HepG2 (cell line): ENCODE data around the gene SNX10. TPM values are rescaled to one million over a fixed set of nuclear protein-coding genes. Genes with fewer than 3 reads are reported as not detected.

Source experiments
- ATAC-seq: fragments of 200-7000 bp; cut with Tn5 transposase; 3 replicates; pipeline ENCODE4 v1.9.1; 2020; ENCODE audit warnings: mild to moderate bottlenecking, moderate library complexity
- BruUV-seq: library from RNA; stranded (reverse); fragments of 400-500 nt; replicated peaks from 2 replicates; lab custom pipeline; 2021; lab: Mats Ljungman, UMichigan
- CTCF ChIA-PET: fragments of 300-600 bp; formaldehyde crosslinking; extraction: SDS; loops from one replicate; lab custom pipeline; 2021; ENCODE audit warnings: low total read pairs, inconsistent platforms, low intra/inter-chr PET ratio; lab: Yijun Ruan, JAX
- POLR2A ChIA-PET: fragments of 350-600 bp; sonication (Branson Sonifier 250); formaldehyde crosslinking; loops from one replicate; lab custom pipeline; 2020; ENCODE audit warnings: antibody characterized with exemption, inconsistent platforms; lab: Yijun Ruan, JAX
- DNase-seq: peaks from one replicate; pipeline ENCODE4 v3.0.0-alpha.2; 2015; ENCODE audit warnings: low spot score
- FAIRE-seq: peaks from 3 replicates; lab custom pipeline; 2011; peaks lifted over from hg19 to GRCh38; lab: Jason Lieb, UNC
- H2AFZ ChIP-seq: one replicate; pipeline ENCODE4 v1.6.1; 2011; ENCODE audit warnings: low read length, inconsistent platforms
- H3K27ac ChIP-seq: fragments of 300-600 bp; 3 replicates; pipeline ENCODE4 v1.8.0; 2011; ENCODE audit warnings: mixed run types, mild to moderate bottlenecking, mixed read lengths, low read length, inconsistent platforms; ENCODE audit not compliant: insufficient read depth; ENCODE audit errors: extremely low read length
- H3K27me3 ChIP-seq, 2 experiments: fragments of 200-600 bp in 1 of 2; 2 replicates in 1 of 2; 3 replicates in 1 of 2; pipeline versions ENCODE4 v1.6.0 to v1.8.0; 2011; ENCODE audit warnings: low read length in 2 of 2, mild to moderate bottlenecking in 2 of 2, moderate library complexity in 2 of 2, inconsistent platforms in 1 of 2; ENCODE audit not compliant: insufficient read depth in 2 of 2, control insufficient read depth in 1 of 2
- H3K36me3 ChIP-seq, 2 experiments: fragments of 200-600 bp in 1 of 2; replicated peaks in 1 of 2; 2 replicates in 1 of 2; 3 replicates in 1 of 2; pipeline versions ENCODE4 v1.5.1 to v1.8.0; 2011; ENCODE audit warnings: low read length in 2 of 2, inconsistent platforms in 1 of 2; ENCODE audit not compliant: insufficient read depth in 2 of 2, control insufficient read depth in 1 of 2
- H3K4me1 ChIP-seq: 2 replicates; pipeline ENCODE4 v1.5.1; 2012; ENCODE audit warnings: low read length, inconsistent platforms; ENCODE audit not compliant: insufficient read depth
- H3K4me2 ChIP-seq: 2 replicates; pipeline ENCODE4 v1.6.0; 2011; ENCODE audit warnings: low read depth, low read length, inconsistent platforms
- H3K4me3 ChIP-seq, 3 experiments: fragments of 200-600 bp in 1 of 3; sonication (generic), shearing (Covaris generic) in 1 of 3; replicated peaks in 1 of 3; 2 replicates each; pipeline ENCODE4 v1.5.1; 2011 to 2016; ENCODE audit warnings: low read length in 3 of 3, inconsistent platforms in 2 of 3, low read depth in 2 of 3, mild to moderate bottlenecking in 2 of 3, control low read depth in 1 of 3, mixed read lengths in 1 of 3; ENCODE audit not compliant: insufficient read depth in 1 of 3
- H3K79me2 ChIP-seq: one replicate; pipeline ENCODE4 v1.6.1; 2011; ENCODE audit warnings: low read length, inconsistent platforms; ENCODE audit not compliant: insufficient read depth
- H3K9ac ChIP-seq: 2 replicates; pipeline ENCODE4 v1.6.0; 2011; ENCODE audit warnings: mild to moderate bottlenecking, low read depth, low read length, inconsistent platforms; ENCODE audit not compliant: insufficient read depth
- H3K9me3 ChIP-seq: 2 replicates; pipeline ENCODE4 v1.5.1; 2012; ENCODE audit warnings: mild to moderate bottlenecking, low read length
- H4K20me1 ChIP-seq: 2 replicates; pipeline ENCODE4 v1.6.0; 2011; ENCODE audit warnings: inconsistent platforms, mild to moderate bottlenecking, low read length, moderate library complexity; ENCODE audit not compliant: insufficient read depth
- HNRNPUL1 ChIP-seq: fragments of 200-400 bp; formaldehyde crosslinking; IDR thresholded peaks from 2 replicates; pipeline ENCODE4 v1.6.1; 2017; ENCODE audit warnings: low read depth, mild to moderate bottlenecking, low read length, moderate library complexity
- NFE2L2 ChIP-seq: fragments of 150-350 bp; IDR thresholded peaks from 2 replicates; pipeline ENCODE4 v1.6.1; 2014; ENCODE audit warnings: low read length
- POLR2G ChIP-seq: fragments of 200-400 bp; formaldehyde crosslinking; IDR thresholded peaks from 2 replicates; pipeline ENCODE4 v1.6.1; 2018; ENCODE audit warnings: mild to moderate bottlenecking, low read depth, low read length, moderate library complexity
- TCF7L2 ChIP-seq: IDR thresholded peaks from 2 replicates; pipeline ENCODE4 v1.6.1; 2011; ENCODE audit warnings: mild to moderate bottlenecking, low read depth, low read length, moderate library complexity
- ZHX1 ChIP-seq: sonication (generic); formaldehyde crosslinking; IDR thresholded peaks from 2 replicates; pipeline ENCODE4 v1.8.1; 2022; ENCODE audit warnings: low read depth, mild to moderate bottlenecking, missing genetic modification reagents
- ZKSCAN5 ChIP-seq: sonication (generic); formaldehyde crosslinking; IDR thresholded peaks from 2 replicates; pipeline ENCODE4 v1.5.1; 2020; ENCODE audit warnings: mild to moderate bottlenecking, missing genetic modification reagents
- ZNF296 ChIP-seq: sonication (generic); formaldehyde crosslinking; conservative IDR thresholded peaks from 2 replicates; pipeline ENCODE4 v1.5.0; 2020; ENCODE audit warnings: mild to moderate bottlenecking, missing genetic modification reagents
- ZNF766 ChIP-seq: sonication (generic); formaldehyde crosslinking; IDR thresholded peaks from 2 replicates; pipeline ENCODE4 v1.5.0; 2020; ENCODE audit warnings: missing genetic modification reagents, borderline replicate concordance
- WGBS: methylation state at CpG from one replicate; pipeline ENCODE4 v1.1.6; 2017; ENCODE audit warnings: low lambda C conversion rate; 5-methylcytosine and 5-hydroxymethylcytosine counted together
- in situ Hi-C: cut with HindIII; loops from 2 replicates; pipeline ENCODE4 v1.10.0; 2017; ENCODE audit warnings: low pct_unique_long_range_greater_than_20kb; ENCODE audit not compliant: extremely low pct_ligation_motif_present
- intact Hi-C: fragments of 100-400 bp; cut with micrococcal nuclease; formaldehyde crosslinking; loops from one replicate; pipeline ENCODE4 v1.10.0; 2022; ENCODE audit not compliant: unreplicated experiment
- polyA plus RNA-seq, 8 experiments: library from polyadenylated mRNA; depleted of rRNA in 3 of 8; stranded (reverse) in 7 of 8; unstranded in 1 of 8; fragments of >200 nt; fragmentation: Illumina TruSeq in 4 of 8; extraction: Trizol in 4 of 8; gene quantifications; 2 replicates each; pipeline versions ENCODE4 v1.2.1 to v1.2.3, GENCODE V29; 2011 to 2016; ENCODE audit warnings: low read depth in 4 of 8, missing spikeins in 1 of 8, mixed read lengths in 1 of 8; ENCODE audit not compliant: insufficient read depth in 1 of 8
- total RNA-seq, 5 experiments: library from RNA; depleted of rRNA; stranded (reverse); fragments of >200 nt; fragmentation: Illumina TruSeq; extraction: Trizol; gene quantifications; 2 replicates each; pipeline ENCODE4 v1.2.3, GENCODE V29; 2016; ENCODE audit warnings: low read depth in 1 of 5

Gene SNX10
- total and polyA plus RNA-seq, 2 of the 13 experiments (the other 11 are each of a cell fraction or from before 2014, with no cell fraction given) = 26.0 to 27.6 TPM

GRCh38 chr7:26387731-26388130 lies 96.1 kb downstream of the SNX10 start:
- no peak overlapping the region for H3K27ac ChIP-seq
- no peaks in the 10 kb centered on the region for H3K9me3 ChIP-seq
- no peaks in the 10 kb centered on the region for H4K20me1 ChIP-seq
- intact Hi-C loops = no loop called here
- no peak overlapping the region for H3K9ac ChIP-seq
- CTCF ChIA-PET = no interaction called here
- H3K27me3 ChIP-seq = peaks cover 0 to 24% of the 10 kb centered on the region in 2 experiments; a peak in 2 of 5 replicates
- no peak for TF ChIP-seq ZHX1 (CRISPR knock-in tag)
- TF ChIP-seq ZNF296 (CRISPR knock-in tag) = no peak
- TF ChIP-seq ZNF766 (CRISPR knock-in tag) = no peak
- TF ChIP-seq TCF7L2 = no peak
- no peak for TF ChIP-seq ZKSCAN5 (CRISPR knock-in tag)
- TF ChIP-seq, all 625 proteins: peak for 0
- no peaks in the 10 kb centered on the region for H3K79me2 ChIP-seq
- H3K4me3 ChIP-seq = no peak overlapping the region
- H3K4me2 ChIP-seq = no peak overlapping the region
- H2AFZ ChIP-seq = no peak overlapping the region
- no peak for FAIRE-seq
- POLR2A ChIA-PET = no interaction called here
- no TSS peak for BruUV-seq
- no peak for ATAC-seq
- 2% methylated on average over 2 of the region's 2 CpGs for WGBS
- H3K36me3 ChIP-seq = no peaks in the 10 kb centered on the region
- in situ Hi-C loops = no loop called here
- H3K4me1 ChIP-seq = no peaks in the 10 kb centered on the region
- DNase-seq = no peak

GRCh38 chr7:26388256-26388655 lies 96.6 kb downstream of the SNX10 start:
- intact Hi-C loops (no loop called here), in situ Hi-C loops (no loop called here)
- H3K79me2 ChIP-seq = no peaks in the 10 kb centered on the region
- no peak overlapping the region for H3K9ac ChIP-seq
- ChIA-PET CTCF (no interaction called here), POLR2A (no interaction called here)
- no TSS peak for BruUV-seq
- DNase-seq (no peak), FAIRE-seq (no peak), ATAC-seq (no peak)
- peaks cover 0 to 24% of the 10 kb centered on the region in 2 experiments; a peak in 2 of 5 replicates for H3K27me3 ChIP-seq
- no peak overlapping the region for H3K4me3 ChIP-seq
- no peak overlapping the region for H2AFZ ChIP-seq
- H3K27ac ChIP-seq = no peak overlapping the region
- 2% methylated on average over 4 of the region's 4 CpGs for WGBS
- H3K4me1 ChIP-seq = no peaks in the 10 kb centered on the region
- no peaks in the 10 kb centered on the region for H3K36me3 ChIP-seq
- no peaks in the 10 kb centered on the region for H4K20me1 ChIP-seq
- no peaks in the 10 kb centered on the region for H3K9me3 ChIP-seq
- H3K4me2 ChIP-seq = no peak overlapping the region
- TF ChIP-seq POLR2G (no peak), HNRNPUL1 (no peak), NFE2L2 (peak; percentile 52)
